Coronary artery (tissue), 2 donors: ENCODE results near the gene SPART.
A peak's percentile ranks its signal among the peaks of the same experiment; 100 is the strongest.
"Not testable (repeated sequence)": the region's sequence is repeated elsewhere in the genome, so short reads cannot be mapped to it uniquely, and the experiment has no call there.

ENCODE experiments used
- DNase-seq: peaks from one replicate; pipeline ENCODE4 v3.0.0-alpha.2; 2017; ENCODE audit warnings: low spot score
- H3K27ac ChIP-seq, 2 donors: fragments of 200-600 bp; sonication (generic); one replicate each; pipeline ENCODE4 v1.5.1; 2016 to 2019
- H3K4me3 ChIP-seq: fragments of 200-600 bp; sonication (generic); 2 replicates; pipeline ENCODE4 v1.5.1; 2016; ENCODE audit warnings: mild to moderate bottlenecking, moderate library complexity
- CTCF ChIP-seq: fragments of 200-600 bp; sonication (generic); IDR thresholded peaks from one replicate; pipeline ENCODE4 v1.5.1; 2019; ENCODE audit warnings: antibody characterized with exemption

SPART gene

GRCh38 chr13:36344173-36344572, 2.0 kb downstream of the SPART start:
- TF ChIP-seq CTCF: no peak
- Histone ChIP-seq H3K4me3 (peak overlapping the region; percentile 91), H3K27ac (peak overlapping the region; percentile 6 to 97)
- DNase-seq: no peak

GRCh38 chr13:36343766-36344165, 2.4 kb downstream of the SPART start:
- Histone ChIP-seq H3K27ac (peak overlapping the region in 1 of 2 donors; percentile 97), H3K4me3 (peak overlapping the region; percentile 91)
- DNase-seq: no peak
- no peak for TF ChIP-seq CTCF

GRCh38 chr13:36342715-36343114, 3.5 kb downstream of the SPART start:
- Histone ChIP-seq H3K4me3 (no peak overlapping the region), H3K27ac (no peak overlapping the region)
- TF ChIP-seq CTCF: no peak
- DNase-seq: no peak

GRCh38 chr13:36341718-36342117, 4.5 kb downstream of the SPART start:
- no peak overlapping the region for H3K4me3 ChIP-seq
- H3K27ac ChIP-seq: no peak overlapping the region
- TF ChIP-seq CTCF: no peak
- no peak for DNase-seq

GRCh38 chr13:36339600-36340155, 6.5 kb downstream of the SPART start:
- Histone ChIP-seq H3K4me3 (no peak overlapping the region), H3K27ac (no peak overlapping the region)
- DNase-seq: no peak
- no peak for TF ChIP-seq CTCF

GRCh38 chr13:36337938-36338641, 8.1 kb downstream of the SPART start:
- no peak for DNase-seq
- no peak for TF ChIP-seq CTCF
- Histone ChIP-seq H3K4me3 (no peak overlapping the region), H3K27ac (no peak overlapping the region)

GRCh38 chr13:36332986-36333385, 13.2 kb downstream of the SPART start:
- Histone ChIP-seq H3K27ac (no peak overlapping the region), H3K4me3 (no peak overlapping the region)
- no peak for DNase-seq
- no peak for TF ChIP-seq CTCF

- H3K27ac ChIP-seq, H3K4me3 ChIP-seq, DNase-seq: not testable (repeated sequence)
These were observed 13.9 kb downstream of the SPART start for GRCh38 chr13:36332255-36332654.
